Measurements from ENCODE around the gene SAMHD1. TPM values are rescaled to one million over a fixed set of nuclear protein-coding genes. Genes with fewer than 3 reads are reported as not detected.

Gene SAMHD1
- total and polyA plus RNA-seq, 2 of the 13 experiments (the other 11 are each of a cell fraction or from before 2014, with no cell fraction given): 16.9 to 43.5 TPM

DNA sequence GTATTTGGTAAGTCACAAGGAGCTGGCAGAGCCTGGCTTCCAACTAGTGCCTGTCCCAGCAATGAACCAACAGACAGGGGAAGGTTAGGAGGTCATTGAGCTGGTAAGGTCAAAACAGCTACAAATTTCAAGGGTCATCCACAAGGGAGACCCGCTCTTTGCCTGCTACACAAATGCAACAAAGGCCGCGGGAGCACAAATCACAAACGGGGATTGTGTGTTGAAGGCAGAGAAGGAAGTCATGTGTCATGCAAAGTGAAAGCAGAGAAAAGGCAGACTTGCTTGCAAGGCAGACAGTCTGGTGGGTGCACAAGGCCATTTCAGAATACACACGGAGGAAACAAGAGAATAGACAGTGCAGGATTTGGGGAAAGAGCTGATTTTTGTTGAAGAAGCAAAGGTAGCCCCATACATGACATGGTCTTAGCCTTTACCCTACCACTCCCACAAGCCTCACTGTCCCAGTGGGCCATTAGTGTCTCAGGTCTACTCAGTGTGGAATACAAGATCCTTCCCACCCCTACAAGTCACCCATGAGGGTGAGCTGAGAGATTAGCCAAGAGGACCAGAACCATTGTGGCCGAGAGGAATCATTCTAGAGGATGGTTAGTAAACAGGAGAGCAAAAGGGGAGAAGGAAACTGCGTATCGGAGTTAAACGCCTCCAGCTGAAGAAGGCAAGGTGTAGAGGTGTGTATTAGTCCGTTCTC, 18.1 kb upstream of the SAMHD1 start:
- Histone ChIP-seq H3K4me3 (replicated peaks in 1 of 3; ENCODE audit: insufficient read depth in 1 of 3, low read depth in 2 of 3, low read length in 3 of 3) (peak overlapping the region; percentile 28 to 50 (median 37); a peak in 5 of 6 replicates), H3K9ac (ENCODE audit: insufficient read depth, low read depth, low read length) (peak overlapping the region; percentile 32), H3K27me3 (ENCODE audit: control insufficient read depth in 1 of 2, insufficient read depth in 2 of 2, low read length in 2 of 2) (no peaks in the 10 kb centered on the region), H3K36me3 (replicated peaks in 1 of 2; ENCODE audit: control insufficient read depth in 1 of 2, insufficient read depth in 2 of 2, low read length in 2 of 2) (no peaks in the 10 kb centered on the region), H3K4me1 (ENCODE audit: insufficient read depth, low read length) (peaks cover 29% of the 10 kb centered on the region), H4K20me1 (ENCODE audit: insufficient read depth, low read length) (no peaks in the 10 kb centered on the region), H3K79me2 (ENCODE audit: insufficient read depth, low read length) (no peaks in the 10 kb centered on the region), H3K27ac (ENCODE audit: extremely low read length, insufficient read depth, low read length) (no peak overlapping the region), H3K4me2 (ENCODE audit: low read depth, low read length) (peak overlapping the region; percentile 71), H3K9me3 (ENCODE audit: low read length) (no peaks in the 10 kb centered on the region), H2AFZ (ENCODE audit: low read length) (peak overlapping the region; percentile 93)
- BruUV-seq (replicated peaks): no TSS peak
- FAIRE-seq (peak; percentile 39), ATAC-seq (peak; percentile 65), DNase-seq (ENCODE audit: low spot score) (peak; percentile 53)
- intact Hi-C loops (cut with micrococcal nuclease; ENCODE audit: unreplicated experiment): no loop called here
- 44% methylated on average over 10 of the region's 10 CpGs for WGBS (ENCODE audit: low lambda C conversion rate)
- CTCF ChIA-PET (ENCODE audit: low intra/inter-chr PET ratio, low total read pairs): no interaction called here
- POLR2A ChIA-PET: no interaction called here
- in situ Hi-C loops (cut with HindIII; ENCODE audit: extremely low pct_ligation_motif_present, low pct_unique_long_range_greater_than_20kb): no loop called here
- TF ChIP-seq ERF (CRISPR knock-in tag; IDR thresholded peaks at IDR 0.05) (0 out of 2 replicates have a peak, but pooled peaks have one; percentile 19), ETV6 (CRISPR knock-in tag; conservative IDR thresholded peaks at IDR 0.05) (no peak), TARDBP (CRISPR knock-in tag; IDR thresholded peaks at IDR 0.05) (no peak; the same call in 1 of the 2 replicates), ZNF629 (CRISPR knock-in tag; conservative IDR thresholded peaks at IDR 0.05) (0 out of 2 replicates have a peak, but pooled peaks have one; percentile 8), FOXK1 (CRISPR knock-in tag; IDR thresholded peaks at IDR 0.05; ENCODE audit: borderline replicate concordance, low read depth) (no peak), ZNF557 (CRISPR knock-in tag; IDR thresholded peaks at IDR 0.05) (no peak), FIP1L1 (IDR thresholded peaks at IDR 0.05; ENCODE audit: borderline replicate concordance, insufficient read depth, low read depth, low read length) (no peak), ZNF292 (CRISPR knock-in tag; IDR thresholded peaks at IDR 0.05; ENCODE audit: borderline replicate concordance, low read depth) (peak; percentile 83; the same call in 1 of the 2 replicates), HNF4A (CRISPR knock-in tag; IDR thresholded peaks at IDR 0.05) (peak; percentile 77), RAD51 (IDR thresholded peaks at IDR 0.05; ENCODE audit: borderline replicate concordance) (no peak), NCOA2 (CRISPR knock-in tag; IDR thresholded peaks at IDR 0.05) (no peak), ZNF331 (CRISPR knock-in tag; IDR thresholded peaks at IDR 0.05) (peak; percentile 13; the same call in 1 of the 2 replicates), ZMYM2 (CRISPR knock-in tag; IDR thresholded peaks at IDR 0.05) (no peak)
- TF ChIP-seq, protein P1, sequence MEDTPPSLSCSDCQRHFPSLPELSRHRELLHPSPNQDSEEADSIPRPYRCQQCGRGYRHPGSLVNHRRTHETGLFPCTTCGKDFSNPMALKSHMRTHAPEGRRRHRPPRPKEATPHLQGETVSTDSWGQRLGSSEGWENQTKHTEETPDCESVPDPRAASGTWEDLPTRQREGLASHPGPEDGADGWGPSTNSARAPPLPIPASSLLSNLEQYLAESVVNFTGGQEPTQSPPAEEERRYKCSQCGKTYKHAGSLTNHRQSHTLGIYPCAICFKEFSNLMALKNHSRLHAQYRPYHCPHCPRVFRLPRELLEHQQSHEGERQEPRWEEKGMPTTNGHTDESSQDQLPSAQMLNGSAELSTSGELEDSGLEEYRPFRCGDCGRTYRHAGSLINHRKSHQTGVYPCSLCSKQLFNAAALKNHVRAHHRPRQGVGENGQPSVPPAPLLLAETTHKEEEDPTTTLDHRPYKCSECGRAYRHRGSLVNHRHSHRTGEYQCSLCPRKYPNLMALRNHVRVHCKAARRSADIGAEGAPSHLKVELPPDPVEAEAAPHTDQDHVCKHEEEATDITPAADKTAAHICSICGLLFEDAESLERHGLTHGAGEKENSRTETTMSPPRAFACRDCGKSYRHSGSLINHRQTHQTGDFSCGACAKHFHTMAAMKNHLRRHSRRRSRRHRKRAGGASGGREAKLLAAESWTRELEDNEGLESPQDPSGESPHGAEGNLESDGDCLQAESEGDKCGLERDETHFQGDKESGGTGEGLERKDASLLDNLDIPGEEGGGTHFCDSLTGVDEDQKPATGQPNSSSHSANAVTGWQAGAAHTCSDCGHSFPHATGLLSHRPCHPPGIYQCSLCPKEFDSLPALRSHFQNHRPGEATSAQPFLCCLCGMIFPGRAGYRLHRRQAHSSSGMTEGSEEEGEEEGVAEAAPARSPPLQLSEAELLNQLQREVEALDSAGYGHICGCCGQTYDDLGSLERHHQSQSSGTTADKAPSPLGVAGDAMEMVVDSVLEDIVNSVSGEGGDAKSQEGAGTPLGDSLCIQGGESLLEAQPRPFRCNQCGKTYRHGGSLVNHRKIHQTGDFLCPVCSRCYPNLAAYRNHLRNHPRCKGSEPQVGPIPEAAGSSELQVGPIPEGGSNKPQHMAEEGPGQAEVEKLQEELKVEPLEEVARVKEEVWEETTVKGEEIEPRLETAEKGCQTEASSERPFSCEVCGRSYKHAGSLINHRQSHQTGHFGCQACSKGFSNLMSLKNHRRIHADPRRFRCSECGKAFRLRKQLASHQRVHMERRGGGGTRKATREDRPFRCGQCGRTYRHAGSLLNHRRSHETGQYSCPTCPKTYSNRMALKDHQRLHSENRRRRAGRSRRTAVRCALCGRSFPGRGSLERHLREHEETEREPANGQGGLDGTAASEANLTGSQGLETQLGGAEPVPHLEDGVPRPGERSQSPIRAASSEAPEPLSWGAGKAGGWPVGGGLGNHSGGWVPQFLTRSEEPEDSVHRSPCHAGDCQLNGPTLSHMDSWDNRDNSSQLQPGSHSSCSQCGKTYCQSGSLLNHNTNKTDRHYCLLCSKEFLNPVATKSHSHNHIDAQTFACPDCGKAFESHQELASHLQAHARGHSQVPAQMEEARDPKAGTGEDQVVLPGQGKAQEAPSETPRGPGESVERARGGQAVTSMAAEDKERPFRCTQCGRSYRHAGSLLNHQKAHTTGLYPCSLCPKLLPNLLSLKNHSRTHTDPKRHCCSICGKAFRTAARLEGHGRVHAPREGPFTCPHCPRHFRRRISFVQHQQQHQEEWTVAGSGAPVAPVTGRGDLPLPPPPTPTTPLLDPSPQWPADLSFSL (CRISPR knock-in tag; IDR thresholded peaks at IDR 0.05): peak; percentile 93
- TF ChIP-seq, protein P2, sequence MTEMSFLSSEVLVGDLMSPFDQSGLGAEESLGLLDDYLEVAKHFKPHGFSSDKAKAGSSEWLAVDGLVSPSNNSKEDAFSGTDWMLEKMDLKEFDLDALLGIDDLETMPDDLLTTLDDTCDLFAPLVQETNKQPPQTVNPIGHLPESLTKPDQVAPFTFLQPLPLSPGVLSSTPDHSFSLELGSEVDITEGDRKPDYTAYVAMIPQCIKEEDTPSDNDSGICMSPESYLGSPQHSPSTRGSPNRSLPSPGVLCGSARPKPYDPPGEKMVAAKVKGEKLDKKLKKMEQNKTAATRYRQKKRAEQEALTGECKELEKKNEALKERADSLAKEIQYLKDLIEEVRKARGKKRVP (CRISPR knock-in tag; IDR thresholded peaks at IDR 0.05): no peak
